H1 (cell line): ENCODE data around the gene GCLC. TPM values are rescaled to one million over a fixed set of nuclear protein-coding genes. Genes with fewer than 3 reads are reported as not detected.

Source experiments
- CTCF ChIA-PET: fragments of 300-600 bp; sonication (Branson Sonifier 250); formaldehyde crosslinking; loops from one replicate; lab custom pipeline; 2021; ENCODE audit not compliant: partially characterized antibody; lab: Charles Lee
- POLR2A ChIA-PET: fragments of 300-600 bp; sonication (Branson Sonifier 250); formaldehyde crosslinking; loops from one replicate; lab custom pipeline; 2021; ENCODE audit warnings: inconsistent platforms; ENCODE audit not compliant: partially characterized antibody; lab: Charles Lee
- DNase-seq, 2 experiments: peaks; one replicate each; pipeline versions ENCODE4 v3.0.0 to v3.0.0-alpha.2; 2010 to 2022; ENCODE audit warnings: low spot score in 2 of 2, low read depth in 1 of 2, mixed read lengths in 1 of 2
- FAIRE-seq: peaks from 2 replicates; lab custom pipeline; 2011; peaks lifted over from hg19 to GRCh38; lab: Jason Lieb, UNC
- H2AFZ ChIP-seq: 2 replicates; pipeline ENCODE4 v1.8.1; 2012; ENCODE audit warnings: low read length, inconsistent platforms
- H2AK5ac ChIP-seq: 2 replicates; pipeline ENCODE4 v1.6.1; 2013; ENCODE audit warnings: low read depth, low read length
- H2BK120ac ChIP-seq: replicated peaks from 2 replicates; pipeline ENCODE3; 2013; ENCODE audit warnings: low read depth, low read length, inconsistent platforms
- H2BK12ac ChIP-seq: 2 replicates; pipeline ENCODE4 v1.6.1; 2013; ENCODE audit warnings: low read depth, low read length
- H2BK15ac ChIP-seq: 2 replicates; pipeline ENCODE4 v1.6.1; 2013; ENCODE audit warnings: low read length
- H2BK20ac ChIP-seq: 2 replicates; pipeline ENCODE4 v1.6.1; 2013; ENCODE audit warnings: low read length
- H2BK5ac ChIP-seq: 2 replicates; pipeline ENCODE4 v1.6.1; 2013; ENCODE audit warnings: low read depth, low read length
- H3K14ac ChIP-seq: 2 replicates; pipeline ENCODE4 v1.6.1; 2013; ENCODE audit warnings: inconsistent platforms; ENCODE audit not compliant: insufficient read length
- H3K18ac ChIP-seq: 2 replicates; pipeline ENCODE4 v1.6.1; 2013; ENCODE audit warnings: low read length; ENCODE audit errors: extremely low read depth
- H3K23ac ChIP-seq: 2 replicates; pipeline ENCODE4 v1.6.1; 2013; ENCODE audit warnings: inconsistent platforms; ENCODE audit not compliant: insufficient read length
- H3K23me2 ChIP-seq: 2 replicates; pipeline ENCODE4 v1.6.1; 2013; ENCODE audit warnings: low read depth, low read length
- H3K27ac ChIP-seq: 2 replicates; pipeline ENCODE4 v1.6.1; 2011; ENCODE audit warnings: low read depth, low read length, inconsistent platforms
- H3K27me3 ChIP-seq, 4 experiments: replicated peaks in 1 of 4; 1 replicate in 1 of 4; 2 replicates in 3 of 4; pipeline versions ENCODE4 v1.6.1 to v1.8.1; 2011 to 2013; ENCODE audit warnings: low read length in 3 of 4, mild to moderate bottlenecking in 3 of 4, inconsistent platforms in 2 of 4, mixed read lengths in 2 of 4, moderate library complexity in 1 of 4; ENCODE audit not compliant: control insufficient read depth in 3 of 4, insufficient read depth in 3 of 4; ENCODE audit errors: extremely low read depth in 1 of 4
- H3K36me3 ChIP-seq, 4 experiments: 2 replicates each; pipeline versions ENCODE4 v1.6.1 to v1.8.1; 2011 to 2013; ENCODE audit warnings: mild to moderate bottlenecking in 4 of 4, low read length in 3 of 4, moderate library complexity in 2 of 4, control low read depth in 1 of 4, inconsistent platforms in 1 of 4; ENCODE audit not compliant: insufficient read depth in 4 of 4, control insufficient read depth in 2 of 4
- H3K4ac ChIP-seq: replicated peaks from 2 replicates; pipeline ENCODE3; 2013; ENCODE audit warnings: low read length, low read depth, mixed read lengths, inconsistent platforms; ENCODE audit not compliant: insufficient read length
- H3K4me1 ChIP-seq, 4 experiments: replicated peaks in 1 of 4; 1 replicate in 1 of 4; 2 replicates in 3 of 4; pipeline versions ENCODE4 v1.6.1 to v1.8.1; 2011 to 2013; ENCODE audit warnings: low read length in 3 of 4, inconsistent platforms in 2 of 4, mixed read lengths in 1 of 4; ENCODE audit not compliant: insufficient read depth in 4 of 4, control insufficient read depth in 3 of 4
- H3K4me2 ChIP-seq, 2 experiments: 2 replicates each; pipeline versions ENCODE4 v1.6.1 to v1.8.1; 2011 to 2013; ENCODE audit warnings: low read depth in 2 of 2, low read length in 2 of 2, control low read depth in 1 of 2, inconsistent platforms in 1 of 2, mild to moderate bottlenecking in 1 of 2; ENCODE audit not compliant: insufficient read depth in 1 of 2
- H3K4me3 ChIP-seq, 4 experiments: fragments of 200-600, 300-600 bp in 1 of 4; sonication (generic), shearing (Covaris generic), sonication (Bioruptor Twin) in 1 of 4; 2 replicates each; pipeline versions ENCODE4 v1.5.1 to v1.8.1; 2011 to 2016; ENCODE audit warnings: low read length in 4 of 4, low read depth in 3 of 4, control low read depth in 2 of 4, inconsistent platforms in 2 of 4, mild to moderate bottlenecking in 2 of 4, mixed read lengths in 1 of 4, moderate library complexity in 1 of 4; ENCODE audit not compliant: insufficient read depth in 2 of 4; ENCODE audit errors: extremely low read depth in 1 of 4
- H3K56ac ChIP-seq: replicated peaks from 2 replicates; pipeline ENCODE3; 2013; ENCODE audit warnings: low read depth, mild to moderate bottlenecking, mixed read lengths, low read length, inconsistent platforms; ENCODE audit not compliant: insufficient read length
- H3K79me1 ChIP-seq: 2 replicates; pipeline ENCODE4 v1.6.1; 2013; ENCODE audit warnings: low read depth, low read length, control low read depth
- H3K79me2 ChIP-seq, 2 experiments: 2 replicates each; pipeline versions ENCODE4 v1.6.1 to v1.8.1; 2012 to 2013; ENCODE audit warnings: low read length in 2 of 2, mild to moderate bottlenecking in 2 of 2, inconsistent platforms in 1 of 2; ENCODE audit not compliant: insufficient read depth in 2 of 2, control insufficient read depth in 1 of 2
- H3K9ac ChIP-seq, 4 experiments: replicated peaks in 1 of 4; 1 replicate in 1 of 4; 2 replicates in 3 of 4; pipeline versions ENCODE4 v1.6.1 to v1.8.1; 2011 to 2013; ENCODE audit warnings: low read depth in 3 of 4, low read length in 3 of 4, control low read depth in 2 of 4, mild to moderate bottlenecking in 2 of 4, moderate library complexity in 2 of 4, inconsistent platforms in 1 of 4; ENCODE audit errors: extremely low read depth in 1 of 4
- H3K9me3 ChIP-seq, 2 experiments: 2 replicates each; pipeline versions ENCODE4 v1.6.1 to v1.8.1; 2012 to 2013; ENCODE audit warnings: mild to moderate bottlenecking in 2 of 2, moderate library complexity in 2 of 2, control low read depth in 1 of 2, inconsistent platforms in 1 of 2, low read depth in 1 of 2, low read length in 1 of 2, mixed read lengths in 1 of 2; ENCODE audit not compliant: insufficient read depth in 2 of 2
- H4K20me1 ChIP-seq, 2 experiments: replicated peaks in 1 of 2; 2 replicates each; pipeline versions ENCODE3 to v1.8.1; 2011 to 2013; ENCODE audit warnings: inconsistent platforms in 2 of 2, low read length in 2 of 2, mild to moderate bottlenecking in 1 of 2; ENCODE audit not compliant: insufficient read depth in 2 of 2, control insufficient read depth in 1 of 2
- H4K5ac ChIP-seq: 2 replicates; pipeline ENCODE4 v1.6.1; 2013; ENCODE audit warnings: low read length, low read depth, mixed read lengths, inconsistent platforms; ENCODE audit not compliant: insufficient read length
- H4K8ac ChIP-seq: 2 replicates; pipeline ENCODE4 v1.8.0; 2013; ENCODE audit warnings: mild to moderate bottlenecking, moderate library complexity, low read length, inconsistent platforms; ENCODE audit not compliant: insufficient read depth; ENCODE audit errors: extremely low read depth
- H4K91ac ChIP-seq: replicated peaks from 2 replicates; pipeline ENCODE3; 2013; ENCODE audit warnings: low read length, mixed read lengths, inconsistent platforms; ENCODE audit not compliant: insufficient read length
- ASH2L ChIP-seq: fragments of 200-600, 300-600 bp; sonication (generic); IDR thresholded peaks from one replicate; pipeline ENCODE4 v1.7.1; 2017; ENCODE audit warnings: low read length
- CREB1 ChIP-seq: IDR thresholded peaks from 2 replicates; pipeline ENCODE4 v1.6.1; 2012; ENCODE audit warnings: inconsistent platforms
- HDAC2 ChIP-seq, 2 experiments: fragments of 300-600 bp in 1 of 2; sonication (generic) in 1 of 2; IDR thresholded peaks; 2 replicates each; pipeline ENCODE4 v1.6.1; 2011 to 2012; ENCODE audit warnings: low read depth in 2 of 2, low read length in 2 of 2, mild to moderate bottlenecking in 2 of 2, moderate library complexity in 2 of 2, borderline replicate concordance in 1 of 2, inconsistent platforms in 1 of 2
- HDAC6 ChIP-seq: IDR thresholded peaks from one replicate; pipeline ENCODE4 v1.7.1; 2012; ENCODE audit warnings: low read depth, mild to moderate bottlenecking, inconsistent platforms, low read length, moderate library complexity
- KDM4A ChIP-seq: IDR thresholded peaks from one replicate; pipeline ENCODE4 v1.7.1; 2012; ENCODE audit warnings: low read depth, mild to moderate bottlenecking, moderate library complexity, low read length, inconsistent platforms; ENCODE audit not compliant: severe bottlenecking
- NRF1 ChIP-seq: IDR thresholded peaks from 2 replicates; pipeline ENCODE4 v1.6.1; 2011; ENCODE audit warnings: mild to moderate bottlenecking, low read depth, low read length, improper control_type of control experiment
- POLR2A ChIP-seq, 2 experiments: IDR thresholded peaks; 1 replicate in 1 of 2; 2 replicates in 1 of 2; pipeline ENCODE4 v1.6.1; 2011; ENCODE audit warnings: low read depth in 2 of 2, low read length in 2 of 2, mild to moderate bottlenecking in 2 of 2; ENCODE audit errors: control extremely low read depth in 1 of 2
- RFX5 ChIP-seq: IDR thresholded peaks from 2 replicates; pipeline ENCODE4 v1.6.1; 2011; ENCODE audit warnings: low read depth, low read length, improper control_type of control experiment, borderline replicate concordance
- RNF2 ChIP-seq: fragments of 200-900, 300-1000 bp; sonication (generic); IDR thresholded peaks from 2 replicates; pipeline ENCODE4 v1.7.1; 2016; ENCODE audit warnings: borderline replicate concordance, low read depth, mild to moderate bottlenecking, antibody characterized with exemption, low read length; ENCODE audit not compliant: poor library complexity, severe bottlenecking; ENCODE audit errors: missing control alignments
- SAP30 ChIP-seq: fragments of 300-600 bp; sonication (generic); IDR thresholded peaks from 2 replicates; pipeline ENCODE4 v1.7.1; 2012; ENCODE audit warnings: low read length, moderate library complexity, mild to moderate bottlenecking, inconsistent platforms; ENCODE audit not compliant: insufficient read depth, insufficient replicate concordance
- TBP ChIP-seq: IDR thresholded peaks from 2 replicates; pipeline ENCODE4 v1.6.1; 2011; ENCODE audit warnings: low read depth, low read length, improper control_type of control experiment
- ZNF274 ChIP-seq: IDR thresholded peaks from 2 replicates; pipeline ENCODE4 v1.7.0; 2012; ENCODE audit warnings: low read length, borderline replicate concordance; ENCODE audit errors: extremely low read depth
- WGBS, 2 experiments: shearing (Covaris generic) in 1 of 2; methylation state at CpG; one replicate each; pipeline versions ENCODE4 v1.1.6 to v1.1.7; 2013 to 2015; ENCODE audit warnings: low lambda C conversion rate in 2 of 2, mixed read lengths in 2 of 2, inconsistent platforms in 1 of 2, low coverage in 1 of 2, missing lambda C conversion rate in 1 of 2; ENCODE audit not compliant: insufficient replicate concordance in 2 of 2, insufficient coverage in 1 of 2, insufficient read length in 1 of 2; ENCODE audit errors: extremely low coverage in 1 of 2, missing lambda C conversion rate in 1 of 2; 5-methylcytosine and 5-hydroxymethylcytosine counted together
- polyA plus RNA-seq, 7 experiments: library from polyadenylated mRNA; depleted of rRNA in 3 of 7; stranded (reverse) in 5 of 7; unstranded in 2 of 7; fragments of >200 nt in 5 of 7; fragments of 200-250 nt in 2 of 7; gene quantifications; 1 replicate in 5 of 7; 2 replicates in 1 of 7; 4 replicates in 1 of 7; pipeline versions ENCODE4 v1.2.1 to v1.2.3, GENCODE V29; 2011 to 2013; ENCODE audit warnings: missing spikeins in 2 of 7, mixed read lengths in 2 of 7
- total RNA-seq: library from RNA; stranded (reverse); fragmentation: NEBNext Ultra II Directional; extraction: Animal tissue kit (Norgen Biotek cat#: 25700); gene quantifications from 2 replicates; pipeline ENCODE4 v1.2.1, GENCODE V29; 2021

GCLC gene
- total and polyA plus RNA-seq, 2 of the 8 experiments (the other 6 are each of a cell fraction or from before 2014, with no cell fraction given), result 15.8 to 54.0 TPM

DNA sequence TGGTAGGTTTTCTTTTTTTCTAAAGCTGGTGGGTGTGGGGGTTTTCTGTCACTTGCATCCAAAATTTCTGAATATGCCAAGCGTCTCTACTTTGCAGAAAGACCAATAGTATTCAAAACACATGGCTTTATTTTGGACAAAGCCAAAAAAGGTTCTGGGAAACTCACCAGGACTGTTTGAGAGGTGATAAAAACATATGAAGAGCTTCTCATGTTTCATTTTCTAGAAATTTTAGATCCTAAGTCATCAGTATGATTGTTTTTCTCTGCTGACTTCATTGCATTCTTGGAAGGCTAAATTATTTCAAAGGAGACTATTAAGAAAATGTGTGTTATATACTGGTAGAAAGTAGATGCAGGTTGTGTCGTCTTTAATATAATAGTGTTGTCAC is 51.3 kb downstream of the GCLC start:
- H2AFZ ChIP-seq, result no peak overlapping the region
- POLR2A ChIA-PET, result interaction anchor here (1.0 to 1.3 kb wide), 2 partner anchors 158 to 234 kb away, joined by 3 read pairs; no protein-coding TSS in a partner anchor
- no peak for FAIRE-seq
- TF ChIP-seq TBP (no peak), ZNF274 (no peak), RNF2 (no peak), POLR2A (IDR thresholded peaks at IDR 0.05; ENCODE audit: control extremely low read depth in 1 of 2, low read depth in 2 of 2, low read length in 2 of 2) (no peak), KDM4A (no peak), RFX5 (no peak), HDAC6 (no peak), ASH2L (no peak), NRF1 (no peak), SAP30 (no peak), HDAC2 (IDR thresholded peaks at IDR 0.05; ENCODE audit: borderline replicate concordance in 1 of 2, low read depth in 2 of 2, low read length in 2 of 2) (no peak), CREB1 (no peak)

More for the DNA sequence above, 51.3 kb downstream of the GCLC start:
- Histone ChIP-seq H3K23ac (no peak overlapping the region), H3K9ac (no peak overlapping the region), H4K8ac (no peak overlapping the region), H3K14ac (no peak overlapping the region), H2BK15ac (no peak overlapping the region), H3K9me3 (no peaks in the 10 kb centered on the region), H3K56ac (no peak overlapping the region), H3K4me1 (no peaks in the 10 kb centered on the region), H3K36me3 (peaks cover 0 to 8% (median 0%) of the 10 kb centered on the region in 4 experiments; a peak in 3 of 8 replicates), H3K79me2 (no peaks in the 10 kb centered on the region), H4K91ac (no peak overlapping the region), H3K18ac (no peak overlapping the region), H2BK20ac (no peak overlapping the region), H2BK120ac (no peak overlapping the region), H2AK5ac (no peak overlapping the region), H2BK5ac (no peak overlapping the region), H4K20me1 (no peaks in the 10 kb centered on the region), H3K27ac (no peak overlapping the region), H4K5ac (no peak overlapping the region), H2BK12ac (no peak overlapping the region), H3K4me3 (no peak overlapping the region), H3K27me3 (no peaks in the 10 kb centered on the region), H3K23me2 (no peaks in the 10 kb centered on the region), H3K4ac (no peak overlapping the region), H3K79me1 (no peaks in the 10 kb centered on the region), H3K4me2 (no peak overlapping the region)
- DNase-seq, result no peak
- CTCF ChIA-PET, result interaction anchor here (0.6 to 6.5 kb wide), 60 partner anchors 9 to 462 kb away, joined by 3 to 84 read pairs (median 5); partner anchors contain the start of gene KLHL31
- WGBS, 2 experiments, result 97% methylated on average over 2 of the region's 2 CpGs; no CpG with 5 or more reads in 1 of the 2 experiments
